ENCODE data around the gene UBA1.

UBA1 gene

DNA sequence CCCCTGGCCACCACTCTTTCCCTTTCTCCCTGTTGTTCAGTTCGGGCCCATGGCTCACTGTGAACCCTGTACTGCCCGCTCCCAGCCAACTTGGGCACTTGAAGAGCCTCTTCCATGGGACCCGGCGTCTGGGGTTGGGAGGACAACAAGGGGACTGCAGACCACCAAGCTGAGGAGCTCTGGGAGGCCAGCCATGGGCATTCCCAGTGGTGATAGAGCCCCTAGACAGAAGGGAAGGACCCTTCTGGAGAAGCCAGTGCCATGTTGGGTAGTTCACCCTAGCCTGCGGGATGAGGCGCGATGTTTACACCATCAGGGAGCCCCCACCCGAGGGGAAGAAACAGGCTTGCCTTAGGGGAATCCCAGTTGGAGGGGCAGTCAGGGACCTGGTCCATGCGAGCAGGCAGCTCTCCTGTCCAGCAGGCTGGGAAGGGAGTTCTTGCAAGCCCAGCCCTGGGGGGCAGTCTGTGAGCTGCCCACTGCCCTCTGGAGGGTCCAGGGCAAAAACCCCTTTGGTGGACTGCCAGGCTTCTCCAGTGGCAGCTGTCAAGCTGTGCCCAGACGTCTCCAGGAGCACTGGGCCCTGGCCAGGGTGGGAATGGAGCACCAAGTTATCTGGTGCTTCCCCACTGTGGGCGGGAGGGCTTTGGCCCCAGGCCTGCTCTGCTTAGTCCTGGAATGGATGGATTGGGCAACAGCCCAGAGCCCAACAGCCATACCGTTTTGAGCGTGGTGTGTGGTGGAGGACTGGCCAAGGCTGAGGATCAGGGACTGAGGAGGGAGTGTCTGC is 23.7 kb upstream of the UBA1 start:
- TF ChIP-seq SPI1 (IDR thresholded peaks at IDR 0.05; ENCODE audit: borderline replicate concordance, low read depth) (no peak), GABPA (IDR thresholded peaks at IDR 0.05; ENCODE audit: low read depth) (no peak), POLR2AphosphoS5 (IDR thresholded peaks at IDR 0.05; ENCODE audit: low read depth) (no peak)
- TF ChIP-seq, protein P1, sequence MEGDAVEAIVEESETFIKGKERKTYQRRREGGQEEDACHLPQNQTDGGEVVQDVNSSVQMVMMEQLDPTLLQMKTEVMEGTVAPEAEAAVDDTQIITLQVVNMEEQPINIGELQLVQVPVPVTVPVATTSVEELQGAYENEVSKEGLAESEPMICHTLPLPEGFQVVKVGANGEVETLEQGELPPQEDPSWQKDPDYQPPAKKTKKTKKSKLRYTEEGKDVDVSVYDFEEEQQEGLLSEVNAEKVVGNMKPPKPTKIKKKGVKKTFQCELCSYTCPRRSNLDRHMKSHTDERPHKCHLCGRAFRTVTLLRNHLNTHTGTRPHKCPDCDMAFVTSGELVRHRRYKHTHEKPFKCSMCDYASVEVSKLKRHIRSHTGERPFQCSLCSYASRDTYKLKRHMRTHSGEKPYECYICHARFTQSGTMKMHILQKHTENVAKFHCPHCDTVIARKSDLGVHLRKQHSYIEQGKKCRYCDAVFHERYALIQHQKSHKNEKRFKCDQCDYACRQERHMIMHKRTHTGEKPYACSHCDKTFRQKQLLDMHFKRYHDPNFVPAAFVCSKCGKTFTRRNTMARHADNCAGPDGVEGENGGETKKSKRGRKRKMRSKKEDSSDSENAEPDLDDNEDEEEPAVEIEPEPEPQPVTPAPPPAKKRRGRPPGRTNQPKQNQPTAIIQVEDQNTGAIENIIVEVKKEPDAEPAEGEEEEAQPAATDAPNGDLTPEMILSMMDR (IDR thresholded peaks at IDR 0.05; ENCODE audit: insufficient read depth, low read length): no peak
- TF ChIP-seq, protein P2, sequence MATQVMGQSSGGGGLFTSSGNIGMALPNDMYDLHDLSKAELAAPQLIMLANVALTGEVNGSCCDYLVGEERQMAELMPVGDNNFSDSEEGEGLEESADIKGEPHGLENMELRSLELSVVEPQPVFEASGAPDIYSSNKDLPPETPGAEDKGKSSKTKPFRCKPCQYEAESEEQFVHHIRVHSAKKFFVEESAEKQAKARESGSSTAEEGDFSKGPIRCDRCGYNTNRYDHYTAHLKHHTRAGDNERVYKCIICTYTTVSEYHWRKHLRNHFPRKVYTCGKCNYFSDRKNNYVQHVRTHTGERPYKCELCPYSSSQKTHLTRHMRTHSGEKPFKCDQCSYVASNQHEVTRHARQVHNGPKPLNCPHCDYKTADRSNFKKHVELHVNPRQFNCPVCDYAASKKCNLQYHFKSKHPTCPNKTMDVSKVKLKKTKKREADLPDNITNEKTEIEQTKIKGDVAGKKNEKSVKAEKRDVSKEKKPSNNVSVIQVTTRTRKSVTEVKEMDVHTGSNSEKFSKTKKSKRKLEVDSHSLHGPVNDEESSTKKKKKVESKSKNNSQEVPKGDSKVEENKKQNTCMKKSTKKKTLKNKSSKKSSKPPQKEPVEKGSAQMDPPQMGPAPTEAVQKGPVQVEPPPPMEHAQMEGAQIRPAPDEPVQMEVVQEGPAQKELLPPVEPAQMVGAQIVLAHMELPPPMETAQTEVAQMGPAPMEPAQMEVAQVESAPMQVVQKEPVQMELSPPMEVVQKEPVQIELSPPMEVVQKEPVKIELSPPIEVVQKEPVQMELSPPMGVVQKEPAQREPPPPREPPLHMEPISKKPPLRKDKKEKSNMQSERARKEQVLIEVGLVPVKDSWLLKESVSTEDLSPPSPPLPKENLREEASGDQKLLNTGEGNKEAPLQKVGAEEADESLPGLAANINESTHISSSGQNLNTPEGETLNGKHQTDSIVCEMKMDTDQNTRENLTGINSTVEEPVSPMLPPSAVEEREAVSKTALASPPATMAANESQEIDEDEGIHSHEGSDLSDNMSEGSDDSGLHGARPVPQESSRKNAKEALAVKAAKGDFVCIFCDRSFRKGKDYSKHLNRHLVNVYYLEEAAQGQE (IDR thresholded peaks at IDR 0.05; ENCODE audit: insufficient replicate concordance, low read depth): no peak
- H3K27ac ChIP-seq (replicated peaks): no peak overlapping the region
- DNase-seq (ENCODE audit: low read depth in 1 of 2, low spot score in 1 of 2): no peak
- H3K4me3 ChIP-seq (replicated peaks; ENCODE audit: insufficient read depth, low read length): no peak overlapping the region
- no peaks in the 10 kb centered on the region for H3K27me3 ChIP-seq (ENCODE audit: insufficient read depth, poor library complexity, severe bottlenecking)

DNA sequence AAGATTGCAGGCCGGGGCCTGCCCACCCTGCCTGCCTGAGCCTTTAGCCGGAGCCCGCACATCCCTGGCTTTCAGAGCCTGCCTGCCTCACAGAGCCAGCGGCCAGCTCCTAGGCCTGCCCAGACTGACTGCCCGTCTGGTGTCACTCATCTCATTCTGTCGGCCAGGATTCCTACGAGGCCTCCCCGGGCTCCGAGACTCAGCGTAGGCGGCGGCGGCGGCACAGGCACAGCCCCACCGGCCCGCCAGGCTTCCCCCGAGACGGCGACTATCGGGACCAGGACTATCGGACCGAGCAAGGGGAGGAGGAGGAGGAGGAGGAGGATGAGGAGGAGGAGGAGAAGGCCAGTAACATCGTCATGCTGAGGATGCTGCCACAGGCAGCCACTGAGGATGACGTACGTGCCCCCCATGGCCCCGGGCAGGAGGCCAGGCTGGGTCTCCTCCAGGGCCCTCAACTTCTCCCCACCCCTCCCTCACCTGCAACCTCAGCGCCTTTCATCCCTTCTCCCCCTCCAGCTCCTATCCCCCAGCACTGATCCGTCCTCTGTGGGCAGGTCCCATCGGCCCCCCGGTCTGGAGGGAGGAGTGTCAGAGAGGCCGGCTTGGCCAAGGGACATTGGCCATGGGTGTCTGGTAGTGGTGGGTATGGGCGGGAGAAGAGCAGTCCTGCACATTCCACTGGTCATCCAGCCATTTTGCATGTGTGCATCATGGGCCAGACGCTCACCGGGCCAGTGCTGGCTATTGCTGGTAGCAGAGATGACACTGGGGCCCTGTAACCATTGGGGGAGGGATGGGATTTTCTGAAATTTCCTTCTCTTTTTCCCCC is 22.6 kb upstream of the UBA1 start:
- no peak for DNase-seq (ENCODE audit: low read depth in 1 of 2, low spot score in 1 of 2)
- no peak overlapping the region for H3K4me3 ChIP-seq (replicated peaks; ENCODE audit: insufficient read depth, low read length)
- H3K27me3 ChIP-seq (ENCODE audit: insufficient read depth, poor library complexity, severe bottlenecking): no peaks in the 10 kb centered on the region
- H3K27ac ChIP-seq (replicated peaks): no peak overlapping the region
- TF ChIP-seq, protein P1 (IDR thresholded peaks at IDR 0.05; ENCODE audit: insufficient read depth, low read length): no peak
- no peak for TF ChIP-seq GABPA (IDR thresholded peaks at IDR 0.05; ENCODE audit: low read depth)
- TF ChIP-seq, protein P2 (IDR thresholded peaks at IDR 0.05; ENCODE audit: insufficient replicate concordance, low read depth): no peak
- no peak for TF ChIP-seq SPI1 (IDR thresholded peaks at IDR 0.05; ENCODE audit: borderline replicate concordance, low read depth)
- TF ChIP-seq POLR2AphosphoS5 (IDR thresholded peaks at IDR 0.05; ENCODE audit: low read depth): no peak

DNA sequence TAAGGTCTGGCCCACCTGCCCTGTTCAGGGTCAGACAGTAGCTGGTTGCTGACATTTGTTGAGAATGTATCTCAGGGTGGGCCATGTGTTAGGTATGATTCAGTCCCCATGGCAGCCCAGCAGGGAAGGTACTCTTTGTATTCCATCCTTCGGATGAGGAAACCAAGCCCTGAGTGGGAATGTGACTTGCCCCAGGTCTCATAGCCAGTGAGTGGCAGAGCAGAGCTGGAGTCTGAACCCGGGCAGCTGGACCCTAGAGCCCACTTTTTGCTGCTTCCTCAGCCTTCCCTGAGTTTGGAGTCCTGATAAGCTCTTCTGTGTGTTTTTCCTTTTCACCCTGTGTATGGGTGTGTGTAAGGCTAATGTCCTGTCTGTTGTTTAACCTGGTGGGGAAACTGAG is 21.6 kb upstream of the UBA1 start:
- Histone ChIP-seq H3K4me3 (replicated peaks; ENCODE audit: insufficient read depth, low read length) (no peak overlapping the region), H3K27ac (replicated peaks) (no peak overlapping the region), H3K27me3 (ENCODE audit: insufficient read depth, poor library complexity, severe bottlenecking) (no peaks in the 10 kb centered on the region)
- TF ChIP-seq, protein P2 (IDR thresholded peaks at IDR 0.05; ENCODE audit: insufficient replicate concordance, low read depth): no peak
- TF ChIP-seq GABPA (IDR thresholded peaks at IDR 0.05; ENCODE audit: low read depth): no peak
- no peak for TF ChIP-seq SPI1 (IDR thresholded peaks at IDR 0.05; ENCODE audit: borderline replicate concordance, low read depth)
- TF ChIP-seq POLR2AphosphoS5 (IDR thresholded peaks at IDR 0.05; ENCODE audit: low read depth): no peak
- TF ChIP-seq, protein P1 (IDR thresholded peaks at IDR 0.05; ENCODE audit: insufficient read depth, low read length): no peak
- no peak for DNase-seq (ENCODE audit: low read depth in 1 of 2, low spot score in 1 of 2)

Measured in HL-60 (cell line).